GM18508 (cell line): ENCODE results near the gene ERVH48-1.
"Not testable (repeated sequence)": the region's sequence is repeated elsewhere in the genome, so short reads cannot be mapped to it uniquely, and the experiment has no call there.

Experiments
- ATAC-seq: cut with Tn5 transposase; IDR thresholded peaks from one replicate; pipeline ENCODE4 v1.9.1; 2021; ENCODE audit warnings: moderate number of reproducible peaks; ENCODE audit not compliant: insufficient read depth, unreplicated experiment

ERVH48-1 gene

GRCh38 chr21:42911920-42912319 is 13.5 kb downstream of the ERVH48-1 start:
- ATAC-seq, result not testable (repeated sequence)

GRCh38 chr21:42908484-42908883 is 16.9 kb downstream of the ERVH48-1 start:
- ATAC-seq, result not testable (repeated sequence)

DNA sequence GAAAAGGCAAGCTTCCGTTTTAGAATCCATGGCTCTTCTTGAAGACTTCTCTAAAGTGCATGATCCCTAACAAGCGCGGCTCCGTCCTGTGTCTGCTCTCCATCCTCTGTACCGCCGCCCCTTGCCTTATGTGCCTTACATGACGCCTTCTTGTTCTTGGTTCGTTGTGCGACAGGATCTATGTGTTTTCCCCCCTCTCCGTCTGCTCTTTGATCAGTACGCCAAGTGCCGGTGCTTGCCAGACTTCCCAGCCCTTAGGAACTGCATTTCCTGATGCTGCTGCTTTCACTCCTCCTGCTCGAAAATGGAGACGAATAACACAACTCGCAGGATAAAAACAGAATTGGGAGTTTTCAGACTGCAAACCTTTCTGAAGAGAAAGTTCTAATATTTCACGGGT is 19.2 kb downstream of the ERVH48-1 start:
- ATAC-seq, result no peak

- no peak for ATAC-seq
Measured at GRCh38 chr21:42905195-42905594, 20.2 kb downstream of the ERVH48-1 start.

GRCh38 chr21:42903817-42904216 is 21.6 kb downstream of the ERVH48-1 start:
- no peak for ATAC-seq

DNA sequence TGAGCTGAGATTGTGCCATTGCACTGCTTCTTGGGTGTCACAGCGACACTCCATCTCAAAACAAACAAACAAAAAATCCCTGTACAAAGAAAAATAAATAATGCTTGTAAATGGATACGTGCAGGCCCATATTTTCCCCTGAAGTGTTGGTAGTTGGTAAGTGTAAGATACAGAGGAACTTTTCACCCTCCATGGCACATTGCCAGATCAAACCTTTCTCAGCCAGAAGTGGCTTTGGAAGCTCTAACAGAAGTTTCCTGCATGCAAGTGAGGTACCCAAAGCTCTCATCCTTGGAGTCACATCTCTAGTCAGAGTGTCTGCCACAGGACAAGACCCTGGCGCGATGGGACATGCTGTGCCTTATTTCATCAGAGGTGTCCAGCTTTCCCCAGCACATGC is 25.0 kb downstream of the ERVH48-1 start:
- no peak for ATAC-seq

DNA sequence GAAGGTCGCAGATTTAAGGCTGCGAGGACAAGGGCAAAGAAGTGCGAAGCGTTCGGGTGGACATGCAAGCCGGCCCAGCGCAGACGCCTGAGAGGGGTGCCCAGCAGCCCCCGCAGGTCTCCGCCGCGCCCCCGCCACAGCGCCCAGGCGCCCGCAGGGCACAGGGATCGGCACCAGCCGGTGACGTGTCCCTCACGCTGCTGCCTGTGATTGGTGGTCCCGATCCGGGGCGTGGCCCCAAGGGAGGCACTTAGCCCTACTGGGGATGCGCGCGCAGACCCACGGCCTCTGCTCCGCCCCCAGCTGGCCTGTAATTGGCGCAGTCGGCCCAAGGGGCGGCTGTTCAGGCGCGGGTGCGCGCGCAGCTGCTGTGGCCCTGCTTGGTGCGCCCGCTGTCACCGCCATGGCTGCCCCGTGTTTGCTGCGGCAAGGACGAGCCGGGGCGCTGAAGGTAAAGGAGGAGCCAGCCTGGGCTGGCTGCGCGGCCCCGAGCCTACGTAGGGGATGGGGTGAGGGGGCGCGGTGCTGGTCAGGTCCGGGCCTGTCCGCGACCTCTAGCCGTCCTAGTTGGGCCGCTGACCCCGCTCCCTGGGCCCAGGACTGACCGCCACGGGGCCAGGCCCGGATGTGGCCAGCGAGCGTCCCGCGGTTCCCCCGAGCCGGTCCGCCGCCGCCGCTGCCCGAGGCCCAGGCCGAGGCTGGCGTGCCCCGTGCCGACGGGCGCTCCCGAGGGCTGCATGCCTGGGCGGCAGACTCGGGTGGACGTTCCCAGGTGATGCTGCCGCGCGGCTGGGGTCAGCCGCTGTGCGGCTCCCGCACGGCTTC is 32.3 kb downstream of the ERVH48-1 start, which contains the start of gene NDUFV3:
NDUFV3 (plus strand) TSS at position 379 of the 825 bp plus-strand sequence; CDS start at position 404, 25 bp downstream.
- peak; percentile 66 for ATAC-seq

DNA sequence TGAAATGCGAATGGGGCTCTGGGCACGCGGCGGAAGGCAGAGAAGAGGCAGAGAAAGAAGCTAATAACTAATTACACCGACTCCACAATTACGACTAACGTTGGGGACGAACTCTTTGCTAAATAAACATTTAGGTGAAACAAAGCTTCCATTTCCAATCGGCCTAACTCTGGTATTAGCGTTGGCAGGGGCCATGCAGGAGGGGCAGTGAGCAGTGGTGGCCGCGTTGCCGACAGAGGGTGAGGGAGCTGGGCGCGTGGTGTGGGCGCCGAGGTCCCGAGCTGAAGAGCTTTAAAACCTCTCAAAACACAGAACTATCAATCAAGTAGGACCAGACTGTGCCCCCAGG is 32.9 kb downstream of the ERVH48-1 start:
- ATAC-seq, result no peak

GRCh38 chr21:42887326-42887725 is 38.1 kb downstream of the ERVH48-1 start:
- no peak for ATAC-seq

- no peak for ATAC-seq
Measured at GRCh38 chr21:42883921-42884320, 41.5 kb downstream of the ERVH48-1 start.

DNA sequence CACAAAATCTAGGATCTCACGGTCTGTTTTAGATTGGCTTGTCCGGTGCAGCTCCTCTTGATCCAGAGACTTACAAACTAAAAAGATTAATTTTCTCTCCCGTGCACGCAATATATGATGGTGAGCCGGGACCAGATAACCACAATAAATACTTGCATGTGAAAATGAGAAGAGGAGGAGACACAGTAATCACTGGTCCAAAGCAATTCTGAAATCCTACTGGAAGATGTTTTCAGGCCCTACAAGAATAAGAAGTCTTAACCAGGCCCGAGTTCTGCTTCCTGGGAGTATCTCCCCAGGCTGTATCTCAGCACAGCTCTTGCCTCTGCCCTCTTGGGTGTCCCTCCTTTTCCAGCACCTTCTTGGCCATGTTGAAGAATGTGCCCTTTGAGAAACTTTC is 45.1 kb downstream of the ERVH48-1 start:
- ATAC-seq, result no peak

GRCh38 chr21:42878993-42879787 is 46.2 kb downstream of the ERVH48-1 start, which contains the start of gene WDR4:
WDR4 (minus strand) TSS chr21:42879539; CDS start chr21:42879495, 44 bp downstream.
- peak; percentile 56 for ATAC-seq

DNA sequence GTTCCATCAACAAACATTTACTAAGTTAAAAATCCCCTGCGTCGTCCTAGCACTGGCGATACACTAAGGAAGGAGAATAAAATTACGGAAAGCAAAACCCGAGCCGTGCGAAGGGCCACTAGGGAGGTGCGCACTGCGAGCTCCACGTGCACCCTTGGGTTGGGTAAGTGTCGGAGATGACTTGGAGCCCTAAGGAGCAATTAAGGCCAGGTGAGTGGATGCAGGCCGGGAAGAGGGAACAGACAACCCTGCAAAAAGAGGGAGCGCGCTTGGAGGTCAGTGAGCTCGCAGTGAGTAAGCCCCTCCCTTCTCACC is 46.8 kb downstream of the ERVH48-1 start:
- peak; percentile 18 for ATAC-seq

DNA sequence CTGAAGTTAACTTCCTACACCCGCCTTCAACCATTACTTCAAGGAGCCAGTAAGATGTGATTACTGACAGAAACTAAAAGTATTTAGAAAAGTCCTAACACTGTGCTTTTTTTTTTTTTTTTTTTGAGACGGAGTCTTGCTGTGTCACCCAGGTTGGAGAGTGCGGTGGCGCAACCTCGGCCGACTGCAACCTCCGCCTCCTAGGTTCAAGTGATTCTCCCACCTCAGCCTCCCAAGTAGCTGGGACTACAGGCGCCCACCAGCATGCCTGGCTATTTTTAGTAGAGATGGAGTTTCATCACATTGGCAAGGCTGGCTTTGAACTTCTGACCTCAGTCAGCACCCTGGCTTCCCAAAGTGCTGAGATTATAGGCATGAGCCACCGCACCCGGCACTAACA is 49.6 kb downstream of the ERVH48-1 start:
- not testable (repeated sequence) for ATAC-seq

DNA sequence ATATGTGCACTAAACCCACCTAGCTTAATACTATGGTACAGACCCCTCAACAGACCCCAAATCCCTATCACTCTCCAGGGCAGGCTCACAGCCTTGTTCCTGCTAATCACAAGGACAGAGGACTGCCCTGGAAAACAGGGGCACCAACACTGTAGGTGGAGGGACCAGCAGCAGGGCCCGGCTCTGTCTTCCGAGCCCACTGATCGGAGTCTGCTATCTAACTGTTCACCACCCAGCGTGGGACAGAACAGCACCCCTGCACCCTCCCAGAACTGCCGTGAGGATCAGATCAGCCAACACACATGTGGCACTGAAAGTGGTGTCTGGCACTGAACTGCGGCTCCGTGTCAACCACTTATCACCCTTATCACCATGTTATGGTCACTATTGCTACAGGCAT is 52.3 kb downstream of the ERVH48-1 start:
- no peak for ATAC-seq

DNA sequence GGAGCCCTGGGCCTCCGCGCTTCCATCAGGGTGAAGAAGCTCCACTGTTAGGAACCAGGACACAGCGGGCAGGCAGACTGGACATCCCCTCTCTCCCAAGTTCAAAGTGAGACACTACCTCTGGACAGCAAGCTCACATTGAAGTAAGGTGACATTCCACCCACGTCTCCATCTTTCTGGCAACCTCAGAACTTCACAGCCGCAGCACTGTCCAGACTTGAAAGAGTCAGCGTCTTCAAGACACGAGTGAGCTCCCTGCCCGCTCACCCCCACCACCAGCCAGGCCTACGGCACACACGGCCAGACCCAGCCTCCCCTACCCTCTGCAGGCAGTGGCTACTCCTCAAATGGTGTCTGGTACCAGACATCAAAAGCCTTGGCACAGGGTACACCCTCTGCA is 57.2 kb downstream of the ERVH48-1 start:
- ATAC-seq, result no peak
